BJ (cell line): Measurements from ENCODE around the gene PRPF19. TPM values are rescaled to one million over a fixed set of nuclear protein-coding genes. Genes with fewer than 3 reads are reported as not detected.

ENCODE experiments used
- CTCF ChIA-PET: fragments of 350-600 bp; formaldehyde crosslinking; extraction: SDS; loops from one replicate; lab custom pipeline; 2021; ENCODE audit warnings: antibody characterized with exemption, inconsistent platforms; lab: Yijun Ruan, JAX
- POLR2A ChIA-PET: fragments of 300-600 bp; sonication (Branson Sonifier 250); formaldehyde crosslinking; extraction: SDS; loops from one replicate; lab custom pipeline; 2021; ENCODE audit warnings: antibody characterized with exemption; lab: Charles Lee
- DNase-seq: peaks from one replicate; pipeline ENCODE4 v3.0.0-alpha.2; 2011; ENCODE audit warnings: low read depth
- H3K27me3 ChIP-seq: 2 replicates; pipeline ENCODE4 v1.6.0; 2011; ENCODE audit warnings: low read length; ENCODE audit not compliant: control insufficient read depth, insufficient read depth
- H3K36me3 ChIP-seq: 2 replicates; pipeline ENCODE4 v1.5.1; 2011; ENCODE audit warnings: low read length; ENCODE audit not compliant: control insufficient read depth, insufficient read depth
- H3K4me3 ChIP-seq: 2 replicates; pipeline ENCODE4 v1.5.1; 2011; ENCODE audit warnings: low read depth, mild to moderate bottlenecking, control low read depth, low read length
- CTCF ChIP-seq: IDR thresholded peaks from 2 replicates; pipeline ENCODE4 v1.5.1; 2011; ENCODE audit warnings: low read depth, mild to moderate bottlenecking, control low read depth, inconsistent platforms, low read length, moderate library complexity; ENCODE audit not compliant: insufficient read depth
- polyA plus RNA-seq: library from polyadenylated mRNA; depleted of rRNA; stranded (reverse); fragments of >200 nt; gene quantifications from 2 replicates; pipeline ENCODE4 v1.2.3, GENCODE V29; 2011

Gene PRPF19
- polyA plus RNA-seq, 1 experiment: 48.6 TPM

GRCh38 chr11:60879104-60879503 is 27.3 kb downstream of the PRPF19 start:
- DNase-seq: no peak
- Histone ChIP-seq H3K27me3 (no peaks in the 10 kb centered on the region), H3K4me3 (no peak overlapping the region), H3K36me3 (no peaks in the 10 kb centered on the region)
- POLR2A ChIA-PET: no interaction called here
- TF ChIP-seq CTCF: no peak
- CTCF ChIA-PET: interaction anchor here (1.0 to 2.6 kb wide), 2 partner anchors 48 to 103 kb away, joined by 3 to 14 read pairs; no protein-coding TSS in a partner anchor

- Histone ChIP-seq H3K36me3 (no peaks in the 10 kb centered on the region), H3K4me3 (no peak overlapping the region), H3K27me3 (no peaks in the 10 kb centered on the region)
- TF ChIP-seq CTCF: no peak
- ChIA-PET POLR2A (no interaction called here), CTCF (interaction anchor here (1.0 to 2.6 kb wide), 3 partner anchors 21 to 102 kb away, joined by 3 to 14 read pairs (median 3); no protein-coding TSS in a partner anchor)
- no peak for DNase-seq
These were observed 27.9 kb downstream of the PRPF19 start for GRCh38 chr11:60878245-60879101.

GRCh38 chr11:60876168-60876485 is 30.3 kb downstream of the PRPF19 start:
- Histone ChIP-seq H3K27me3 (no peaks in the 10 kb centered on the region), H3K4me3 (no peak overlapping the region), H3K36me3 (no peaks in the 10 kb centered on the region)
- no peak for DNase-seq
- ChIA-PET CTCF (interaction anchor here (0.6 to 1.3 kb wide), 6 partner anchors 8 to 107 kb away, joined by 3 to 10 read pairs (median 4); partner anchors contain the start of gene ZP1), POLR2A (no interaction called here)
- TF ChIP-seq CTCF: no peak

GRCh38 chr11:60875366-60876167 is 30.8 kb downstream of the PRPF19 start:
- POLR2A ChIA-PET: no interaction called here
- H3K36me3 ChIP-seq: no peaks in the 10 kb centered on the region
- H3K4me3 ChIP-seq: no peak overlapping the region
- no peak for DNase-seq
- CTCF ChIA-PET: interaction anchor here (0.6 to 1.4 kb wide), 8 partner anchors 12 to 106 kb away, joined by 3 to 10 read pairs (median 4); no protein-coding TSS in a partner anchor
- no peak for TF ChIP-seq CTCF
- H3K27me3 ChIP-seq: no peaks in the 10 kb centered on the region
